GM12872 (cell line): ENCODE data around the gene JUNB.

Experiments
- CTCF ChIP-seq: IDR thresholded peaks from 3 replicates; pipeline ENCODE4 v1.5.1; 2011; ENCODE audit warnings: low read depth, mild to moderate bottlenecking, low read length, moderate library complexity; ENCODE audit not compliant: insufficient read depth

JUNB gene

GRCh38 chr19:12783291-12783848 lies 7.9 kb upstream of the JUNB start:
- TF ChIP-seq CTCF: no peak

GRCh38 chr19:12783849-12784393 lies 7.4 kb upstream of the JUNB start:
- TF ChIP-seq CTCF: no peak

- TF ChIP-seq CTCF: no peak
Observed at GRCh38 chr19:12784394-12784870, 6.9 kb upstream of the JUNB start.

GRCh38 chr19:12784871-12785430 lies 6.3 kb upstream of the JUNB start:
- TF ChIP-seq CTCF: no peak

- no peak for TF ChIP-seq CTCF
Observed at GRCh38 chr19:12785431-12786031, 5.8 kb upstream of the JUNB start.

- TF ChIP-seq CTCF: no peak
Observed at GRCh38 chr19:12786141-12786870, 5.0 kb upstream of the JUNB start.

GRCh38 chr19:12786952-12787351 lies 4.3 kb upstream of the JUNB start:
- no peak for TF ChIP-seq CTCF
